ENCODE results near the gene L1CAM.

Gene L1CAM

GRCh38 chrX:153913701-153914100 is 27.7 kb upstream of the L1CAM start:
- peaks cover 28% of the 10 kb centered on the region for H3K36me3 Mint-ChIP-seq (ENCODE audit: low read depth)
- no peaks in the 10 kb centered on the region for H3K9me3 Mint-ChIP-seq
- H3K4me3 Mint-ChIP-seq: no peak overlapping the region
- peaks cover 4% of the 10 kb centered on the region for H3K4me1 Mint-ChIP-seq (ENCODE audit: low read depth)
- DNase-seq (ENCODE audit: low spot score): no peak
- H3K27ac Mint-ChIP-seq: no peak overlapping the region
- no peaks in the 10 kb centered on the region for H3K27me3 Mint-ChIP-seq (ENCODE audit: low read depth)

GRCh38 chrX:153913211-153913610 is 27.2 kb upstream of the L1CAM start:
- peaks cover 4% of the 10 kb centered on the region for H3K4me1 Mint-ChIP-seq (ENCODE audit: low read depth)

GRCh38 chrX:153911798-153912197 is 25.8 kb upstream of the L1CAM start:
- Mint-ChIP-seq H3K27me3 (ENCODE audit: low read depth) (no peaks in the 10 kb centered on the region), H3K4me3 (no peak overlapping the region), H3K36me3 (ENCODE audit: low read depth) (peaks cover 24% of the 10 kb centered on the region), H3K27ac (peak overlapping the region; percentile 63), H3K9me3 (no peaks in the 10 kb centered on the region), H3K4me1 (ENCODE audit: low read depth) (peaks cover 4% of the 10 kb centered on the region)
- no peak for DNase-seq (ENCODE audit: low spot score)

More at GRCh38 chrX:153913211-153913610, 27.2 kb upstream of the L1CAM start:
- Mint-ChIP-seq H3K36me3 (ENCODE audit: low read depth) (peaks cover 28% of the 10 kb centered on the region), H3K4me3 (no peak overlapping the region), H3K27ac (no peak overlapping the region), H3K27me3 (ENCODE audit: low read depth) (no peaks in the 10 kb centered on the region), H3K9me3 (no peaks in the 10 kb centered on the region)
- no peak for DNase-seq (ENCODE audit: low spot score)

GRCh38 chrX:153910446-153910845 is 24.5 kb upstream of the L1CAM start:
- no peak overlapping the region for H3K4me3 Mint-ChIP-seq
- no peak for DNase-seq (ENCODE audit: low spot score)
- H3K36me3 Mint-ChIP-seq (ENCODE audit: low read depth): peaks cover 15% of the 10 kb centered on the region
- no peaks in the 10 kb centered on the region for H3K9me3 Mint-ChIP-seq
- peaks cover 4% of the 10 kb centered on the region for H3K4me1 Mint-ChIP-seq (ENCODE audit: low read depth)
- no peak overlapping the region for H3K27ac Mint-ChIP-seq
- no peaks in the 10 kb centered on the region for H3K27me3 Mint-ChIP-seq (ENCODE audit: low read depth)

- H3K9me3 Mint-ChIP-seq: no peaks in the 10 kb centered on the region
- H3K36me3 Mint-ChIP-seq (ENCODE audit: low read depth): peaks cover 15% of the 10 kb centered on the region
- peaks cover 4% of the 10 kb centered on the region for H3K4me1 Mint-ChIP-seq (ENCODE audit: low read depth)
- no peaks in the 10 kb centered on the region for H3K27me3 Mint-ChIP-seq (ENCODE audit: low read depth)
- DNase-seq (ENCODE audit: low spot score): no peak
- no peak overlapping the region for H3K4me3 Mint-ChIP-seq
- no peak overlapping the region for H3K27ac Mint-ChIP-seq
These were observed 24.0 kb upstream of the L1CAM start for GRCh38 chrX:153909980-153910360.

GRCh38 chrX:153909024-153909979 is 23.3 kb upstream of the L1CAM start:
- H3K4me3 Mint-ChIP-seq: no peak overlapping the region
- DNase-seq (ENCODE audit: low spot score): no peak
- no peaks in the 10 kb centered on the region for H3K27me3 Mint-ChIP-seq (ENCODE audit: low read depth)
- H3K4me1 Mint-ChIP-seq (ENCODE audit: low read depth): peaks cover 4% of the 10 kb centered on the region
- H3K9me3 Mint-ChIP-seq: no peaks in the 10 kb centered on the region
- no peak overlapping the region for H3K27ac Mint-ChIP-seq
- peaks cover 15% of the 10 kb centered on the region for H3K36me3 Mint-ChIP-seq (ENCODE audit: low read depth)

- no peak for DNase-seq (ENCODE audit: low spot score)
- H3K27me3 Mint-ChIP-seq (ENCODE audit: low read depth): no peaks in the 10 kb centered on the region
- H3K9me3 Mint-ChIP-seq: no peaks in the 10 kb centered on the region
- no peak overlapping the region for H3K4me3 Mint-ChIP-seq
- peaks cover 10% of the 10 kb centered on the region for H3K4me1 Mint-ChIP-seq (ENCODE audit: low read depth)
- H3K27ac Mint-ChIP-seq: no peak overlapping the region
- H3K36me3 Mint-ChIP-seq (ENCODE audit: low read depth): peaks cover 11% of the 10 kb centered on the region
These were observed 22.4 kb upstream of the L1CAM start for GRCh38 chrX:153908219-153908860.

- H3K4me1 Mint-ChIP-seq (ENCODE audit: low read depth): peaks cover 13% of the 10 kb centered on the region
- no peaks in the 10 kb centered on the region for H3K27me3 Mint-ChIP-seq (ENCODE audit: low read depth)
- H3K27ac Mint-ChIP-seq: no peak overlapping the region
- no peak overlapping the region for H3K4me3 Mint-ChIP-seq
- H3K36me3 Mint-ChIP-seq (ENCODE audit: low read depth): peaks cover 11% of the 10 kb centered on the region
- DNase-seq (ENCODE audit: low spot score): no peak
- H3K9me3 Mint-ChIP-seq: no peaks in the 10 kb centered on the region
These were observed 21.5 kb upstream of the L1CAM start for GRCh38 chrX:153907456-153907855.

GRCh38 chrX:153906126-153906917 is 20.3 kb upstream of the L1CAM start:
- H3K27ac Mint-ChIP-seq: peak overlapping the region; percentile 20
- H3K36me3 Mint-ChIP-seq (ENCODE audit: low read depth): peaks cover 5% of the 10 kb centered on the region
- no peaks in the 10 kb centered on the region for H3K27me3 Mint-ChIP-seq (ENCODE audit: low read depth)
- H3K4me1 Mint-ChIP-seq (ENCODE audit: low read depth): peaks cover 17% of the 10 kb centered on the region
- no peak for DNase-seq (ENCODE audit: low spot score)
- H3K4me3 Mint-ChIP-seq: no peak overlapping the region
- no peaks in the 10 kb centered on the region for H3K9me3 Mint-ChIP-seq

- Mint-ChIP-seq H3K9me3 (no peaks in the 10 kb centered on the region), H3K4me3 (no peak overlapping the region), H3K27ac (no peak overlapping the region), H3K36me3 (ENCODE audit: low read depth) (peaks cover 5% of the 10 kb centered on the region), H3K27me3 (ENCODE audit: low read depth) (no peaks in the 10 kb centered on the region), H3K4me1 (ENCODE audit: low read depth) (peaks cover 23% of the 10 kb centered on the region)
- DNase-seq (ENCODE audit: low spot score): no peak
These were observed 19.6 kb upstream of the L1CAM start for GRCh38 chrX:153905481-153906095.

- H3K9me3 Mint-ChIP-seq: no peaks in the 10 kb centered on the region
- H3K36me3 Mint-ChIP-seq (ENCODE audit: low read depth): peaks cover 3% of the 10 kb centered on the region
- H3K4me1 Mint-ChIP-seq (ENCODE audit: low read depth): peaks cover 24% of the 10 kb centered on the region
- H3K27ac Mint-ChIP-seq: peak within 1 kb of the TSS; percentile 74
- H3K27me3 Mint-ChIP-seq (ENCODE audit: low read depth): no peaks in the 10 kb centered on the region
- peak within 1 kb of the TSS; percentile 24 for H3K4me3 Mint-ChIP-seq
- DNase-seq (ENCODE audit: low spot score): no peak
These were observed 18.3 kb upstream of the L1CAM start, which contains the start of gene AVPR2 for GRCh38 chrX:153903991-153904957. TSS of gene AVPR2 (plus strand) at chrX:153904673. CDS start at chrX:153905146, 473 bp downstream.

GRCh38 chrX:153903238-153903980 is 17.4 kb upstream of the L1CAM start:
- Mint-ChIP-seq H3K4me3 (no peak overlapping the region), H3K4me1 (ENCODE audit: low read depth) (peaks cover 24% of the 10 kb centered on the region)
- DNase-seq (ENCODE audit: low spot score): no peak

More at GRCh38 chrX:153903238-153903980, 17.4 kb upstream of the L1CAM start:
- peak overlapping the region; percentile 73 for H3K27ac Mint-ChIP-seq
- peaks cover 3% of the 10 kb centered on the region for H3K36me3 Mint-ChIP-seq (ENCODE audit: low read depth)
- H3K9me3 Mint-ChIP-seq: no peaks in the 10 kb centered on the region
- H3K27me3 Mint-ChIP-seq (ENCODE audit: low read depth): peaks cover 1% of the 10 kb centered on the region

Data from T-helper 2 cell treated with Interferon-gamma antibody and Interleukin-4, amounts not matched to agents 5 μg/mL and 100 μg/mL, for 36 hours (primary cell).